ENCODE results near the gene CEMIP. TPM values are rescaled to one million over a fixed set of nuclear protein-coding genes. Genes with fewer than 3 reads are reported as not detected.
A peak's percentile ranks its signal among the peaks of the same experiment; 100 is the strongest.

CEMIP gene
- polyA plus RNA-seq, 1 donor (not counting 4 experiments of a cell fraction or from before 2014, with no cell fraction given) = 2.3 TPM

- dilution Hi-C loops (cut with MboI; ENCODE audit: extremely low pct_ligation_motif_present, low sequenced_read_pairs) = no loop called here
- Histone ChIP-seq H4K20me1 (ENCODE audit: control insufficient read depth, extremely low read depth, insufficient read depth, low read length) (no peaks in the 10 kb centered on the region), H3K4me1 (ENCODE audit: control insufficient read depth, extremely low read depth, insufficient read depth, low read length) (peaks cover 49% of the 10 kb centered on the region)
Observed at GRCh38 chr15:80855206-80855605, 76.0 kb downstream of the CEMIP start.

GRCh38 chr15:80856400-80856799, 77.2 kb downstream of the CEMIP start:
- H3K9me3 ChIP-seq (ENCODE audit: control insufficient read depth, low read depth, low read length) = no peaks in the 10 kb centered on the region
- peaks cover 38% of the 10 kb centered on the region for H3K4me1 ChIP-seq (ENCODE audit: control insufficient read depth, extremely low read depth, insufficient read depth, low read length)
- FAIRE-seq (no peak), DNase-seq (ENCODE audit: low read depth, low spot score) (no peak)
- no peaks in the 10 kb centered on the region for H3K27me3 ChIP-seq (ENCODE audit: control insufficient read depth, extremely low read depth, insufficient read depth, low read length)
- no peak overlapping the region for H2AFZ ChIP-seq (ENCODE audit: control insufficient read depth, low read length)
- no peaks in the 10 kb centered on the region for H3K79me2 ChIP-seq (ENCODE audit: control insufficient read depth, insufficient read depth, low read length)
- TF ChIP-seq CTCF (optimal IDR thresholded peaks at IDR 0.05 in 1 of 3, IDR thresholded peaks at IDR 0.05 in 1 of 3, conservative IDR thresholded peaks at IDR 0.05 in 1 of 3; ENCODE audit: extremely low read depth in 1 of 3, insufficient read depth in 2 of 3, low read length in 3 of 3) = peak in 2 of 3 experiments; percentile 18 to 51
- no peak for TF ChIP-seq EZH2 (IDR thresholded peaks at IDR 0.05; ENCODE audit: low read length)
- no peak overlapping the region for H3K27ac ChIP-seq (ENCODE audit: control insufficient read depth, insufficient read depth, low read length)
- H3K4me3 ChIP-seq (ENCODE audit: control insufficient read depth in 2 of 3, extremely low read depth in 1 of 3, insufficient read depth in 2 of 3, low read depth in 1 of 3, low read length in 3 of 3) = no peak overlapping the region
- dilution Hi-C loops (cut with MboI; ENCODE audit: extremely low pct_ligation_motif_present, low sequenced_read_pairs) = no loop called here
- H3K4me2 ChIP-seq (ENCODE audit: control insufficient read depth, extremely low read depth, insufficient read depth, low read depth, low read length) = no peak overlapping the region
- no peaks in the 10 kb centered on the region for H3K36me3 ChIP-seq (ENCODE audit: control insufficient read depth in 2 of 2, extremely low read depth in 1 of 2, insufficient read depth in 2 of 2, low read length in 2 of 2)
- no peak overlapping the region for H3K9ac ChIP-seq (ENCODE audit: control insufficient read depth, extremely low read depth, insufficient read depth, low read length)
- no peaks in the 10 kb centered on the region for H4K20me1 ChIP-seq (ENCODE audit: control insufficient read depth, extremely low read depth, insufficient read depth, low read length)
- no peaks in the 10 kb centered on the region for H3K9me1 ChIP-seq (ENCODE audit: control insufficient read depth, extremely low read depth, insufficient read depth, low read length)

More at GRCh38 chr15:80855206-80855605, 76.0 kb downstream of the CEMIP start:
- Histone ChIP-seq H3K27me3 (ENCODE audit: control insufficient read depth, extremely low read depth, insufficient read depth, low read length) (no peaks in the 10 kb centered on the region), H3K4me3 (ENCODE audit: control insufficient read depth in 2 of 3, extremely low read depth in 1 of 3, insufficient read depth in 2 of 3, low read depth in 1 of 3, low read length in 3 of 3) (no peak overlapping the region), H3K9me1 (ENCODE audit: control insufficient read depth, extremely low read depth, insufficient read depth, low read length) (no peaks in the 10 kb centered on the region), H3K36me3 (ENCODE audit: control insufficient read depth in 2 of 2, extremely low read depth in 1 of 2, insufficient read depth in 2 of 2, low read length in 2 of 2) (no peaks in the 10 kb centered on the region), H3K79me2 (ENCODE audit: control insufficient read depth, insufficient read depth, low read length) (no peaks in the 10 kb centered on the region), H3K9ac (ENCODE audit: control insufficient read depth, extremely low read depth, insufficient read depth, low read length) (no peak overlapping the region), H2AFZ (ENCODE audit: control insufficient read depth, low read length) (no peak overlapping the region), H3K4me2 (ENCODE audit: control insufficient read depth, extremely low read depth, insufficient read depth, low read depth, low read length) (no peak overlapping the region), H3K27ac (ENCODE audit: control insufficient read depth, insufficient read depth, low read length) (no peak overlapping the region), H3K9me3 (ENCODE audit: control insufficient read depth, low read depth, low read length) (no peaks in the 10 kb centered on the region)
- FAIRE-seq (no peak), DNase-seq (ENCODE audit: low read depth, low spot score) (no peak)
- TF ChIP-seq EZH2 (IDR thresholded peaks at IDR 0.05; ENCODE audit: low read length) (no peak), CTCF (optimal IDR thresholded peaks at IDR 0.05 in 1 of 3, IDR thresholded peaks at IDR 0.05 in 1 of 3, conservative IDR thresholded peaks at IDR 0.05 in 1 of 3; ENCODE audit: extremely low read depth in 1 of 3, insufficient read depth in 2 of 3, low read length in 3 of 3) (no peak)

Measured in keratinocyte (primary cell).